ENCODE results near the gene UTS2B.

Gene UTS2B

DNA sequence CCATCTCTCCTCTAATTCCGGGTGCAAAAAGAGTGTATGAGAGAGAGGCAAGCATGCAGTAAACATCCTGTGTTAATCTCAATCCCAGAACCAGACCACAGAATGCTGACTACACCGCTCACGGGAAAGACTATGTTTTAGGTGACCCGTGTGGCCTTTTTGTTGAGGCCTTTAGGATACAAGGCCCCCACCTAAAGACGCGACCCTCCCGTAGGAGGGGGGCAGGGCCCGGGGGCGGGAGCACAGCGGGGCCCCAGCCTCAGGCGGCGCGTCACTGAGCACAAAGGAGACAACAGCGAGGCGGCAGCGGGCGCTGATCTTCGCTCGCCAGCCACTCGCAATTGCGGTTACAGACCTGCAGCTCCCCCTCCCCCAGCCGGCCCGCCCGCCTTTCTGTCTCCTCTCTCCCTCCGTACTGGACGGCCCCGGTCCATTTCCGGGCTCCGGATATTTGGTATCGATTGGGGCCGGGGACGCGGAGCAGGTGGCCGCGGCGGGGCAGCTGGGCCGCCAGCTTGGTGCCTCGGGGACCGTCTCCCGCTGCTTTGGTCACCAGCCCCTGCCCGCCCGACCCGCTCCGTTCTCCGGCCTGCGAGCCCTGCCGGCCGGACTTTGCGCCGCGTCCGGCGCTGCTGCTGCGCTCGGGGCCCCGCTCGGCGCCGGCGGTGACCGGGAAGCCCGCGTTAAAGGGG lies 1.2 kb downstream of the UTS2B start, which contains the start of gene CCDC50:
CCDC50 (plus strand) TSS at position 433 of the 692 bp plus-strand sequence. CDS start 281 bp downstream, outside the sequence.
- peak; percentile 45 for DNase-seq (ENCODE audit: extremely low spot score)
- ChIA-PET CTCF (no interaction called here), POLR2A (interaction anchor here (0.6 to 1.4 kb wide), 3 partner anchors 26 to 69 kb away, joined by 3 to 4 read pairs (median 3); no protein-coding TSS in a partner anchor)
- TF ChIP-seq TARDBP (IDR thresholded peaks at IDR 0.05): no peak
- TF ChIP-seq L3MBTL2 (conservative IDR thresholded peaks at IDR 0.05): 0 out of 2 replicates have a peak, but pooled peaks have one; percentile 12
- TF ChIP-seq FOXM1 (IDR thresholded peaks at IDR 0.05; ENCODE audit: borderline replicate concordance): no peak
- no peak for TF ChIP-seq ZNF384 (IDR thresholded peaks at IDR 0.05)
- TF ChIP-seq SP1 (IDR thresholded peaks at IDR 0.05): no peak
- TF ChIP-seq CTBP1 (IDR thresholded peaks at IDR 0.05; ENCODE audit: borderline replicate concordance): no peak
- no peak for TF ChIP-seq HDGF (IDR thresholded peaks at IDR 0.05; ENCODE audit: borderline replicate concordance)

DNA sequence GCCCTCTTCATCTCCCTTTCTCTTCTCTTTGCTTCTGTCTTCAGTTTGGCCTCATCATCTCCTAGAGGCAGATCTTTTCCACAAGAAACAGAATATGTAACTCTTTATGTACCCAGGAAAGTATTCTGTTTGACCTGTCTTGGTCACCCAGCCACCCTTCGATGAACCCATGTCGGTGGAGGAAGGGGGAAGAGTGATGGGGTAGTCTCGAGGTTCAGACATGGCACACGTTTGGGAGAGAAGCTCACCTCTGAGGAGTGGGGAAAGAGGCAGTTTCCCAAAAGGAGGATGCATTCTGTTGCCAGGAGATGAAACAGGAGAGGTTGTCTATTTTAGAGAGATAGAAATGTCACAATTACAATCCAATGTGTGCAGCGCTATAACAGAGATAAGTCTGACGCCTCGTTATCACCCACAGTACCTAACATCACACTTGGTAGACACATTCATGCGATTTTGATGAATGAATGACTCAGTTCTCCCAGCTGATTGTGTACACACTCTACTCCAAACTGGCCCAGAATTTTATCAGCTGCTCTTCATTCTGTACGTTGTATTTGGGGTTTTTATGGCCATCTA lies 1.9 kb downstream of the UTS2B start:
- TF ChIP-seq BHLHE40 (IDR thresholded peaks at IDR 0.05; ENCODE audit: borderline replicate concordance) (no peak), L3MBTL2 (conservative IDR thresholded peaks at IDR 0.05) (no peak), FOXK2 (IDR thresholded peaks at IDR 0.05) (no peak), ZNF384 (IDR thresholded peaks at IDR 0.05) (no peak), LEF1 (IDR thresholded peaks at IDR 0.05; ENCODE audit: borderline replicate concordance) (no peak), FOXA1 (IDR thresholded peaks at IDR 0.05) (no peak), CTBP1 (IDR thresholded peaks at IDR 0.05; ENCODE audit: borderline replicate concordance) (no peak), SUZ12 (IDR thresholded peaks at IDR 0.05) (no peak), FOXM1 (IDR thresholded peaks at IDR 0.05; ENCODE audit: borderline replicate concordance) (no peak), TARDBP (IDR thresholded peaks at IDR 0.05) (no peak), SP1 (IDR thresholded peaks at IDR 0.05) (no peak), NFRKB (IDR thresholded peaks at IDR 0.05) (no peak)
- ChIA-PET CTCF (no interaction called here), POLR2A (interaction anchor here (0.6 to 1.4 kb wide), 3 partner anchors 26 to 68 kb away, joined by 3 to 4 read pairs (median 3); no protein-coding TSS in a partner anchor)
- DNase-seq (ENCODE audit: extremely low spot score): no peak

DNA sequence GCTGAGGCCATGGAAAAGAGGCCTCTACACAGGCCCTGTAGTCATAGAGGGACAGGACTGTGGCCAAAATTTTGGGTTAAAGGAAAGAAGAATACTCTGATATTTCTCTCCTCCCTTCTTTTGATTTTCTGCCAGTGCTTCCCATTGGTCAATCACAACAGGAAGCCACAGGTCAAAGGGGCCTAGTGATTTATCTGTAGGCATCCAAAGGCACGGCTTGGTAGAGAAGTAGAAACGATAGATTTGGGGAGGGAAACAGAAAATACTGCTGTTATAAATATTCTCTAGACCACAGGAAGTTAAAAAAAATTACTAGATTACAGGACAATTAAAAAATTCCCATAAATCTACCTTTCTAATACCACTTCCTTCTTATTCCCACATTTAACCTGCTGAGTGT lies 2.8 kb downstream of the UTS2B start:
- ChIA-PET CTCF (no interaction called here), POLR2A (no interaction called here)
- TF ChIP-seq ARNT (IDR thresholded peaks at IDR 0.05): no peak
- no peak for TF ChIP-seq TARDBP (IDR thresholded peaks at IDR 0.05)
- no peak for TF ChIP-seq L3MBTL2 (conservative IDR thresholded peaks at IDR 0.05)
- no peak for TF ChIP-seq SP1 (IDR thresholded peaks at IDR 0.05)
- TF ChIP-seq ZNF384 (IDR thresholded peaks at IDR 0.05): no peak
- TF ChIP-seq FOXM1 (IDR thresholded peaks at IDR 0.05; ENCODE audit: borderline replicate concordance): no peak
- TF ChIP-seq ELF4 (IDR thresholded peaks at IDR 0.05): no peak
- TF ChIP-seq BHLHE40 (IDR thresholded peaks at IDR 0.05; ENCODE audit: borderline replicate concordance): no peak
- no peak for TF ChIP-seq LEF1 (IDR thresholded peaks at IDR 0.05; ENCODE audit: borderline replicate concordance)
- TF ChIP-seq CTBP1 (IDR thresholded peaks at IDR 0.05; ENCODE audit: borderline replicate concordance): no peak
- TF ChIP-seq NFRKB (IDR thresholded peaks at IDR 0.05): no peak
- no peak for DNase-seq (ENCODE audit: extremely low spot score)

DNA sequence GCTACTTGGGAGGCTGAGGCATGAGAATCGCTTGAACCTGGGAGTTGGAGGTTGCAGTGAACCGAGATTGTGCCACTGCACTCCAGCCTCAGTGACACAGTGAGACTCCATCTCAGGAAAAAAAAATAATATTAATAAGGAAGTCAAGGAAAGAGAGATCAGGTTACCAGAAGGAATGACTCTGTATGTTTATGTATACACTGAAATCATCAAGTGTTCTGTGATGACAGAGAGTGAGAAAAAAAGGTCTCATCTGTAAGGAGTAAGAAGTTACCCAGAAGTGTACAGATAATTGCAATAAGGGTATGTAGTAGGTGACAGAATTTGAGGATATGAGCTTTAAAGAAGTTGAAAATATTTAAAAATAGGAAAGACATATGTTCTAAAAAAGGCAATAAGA lies 5.4 kb downstream of the UTS2B start:
- TF ChIP-seq L3MBTL2 (conservative IDR thresholded peaks at IDR 0.05): no peak
- no peak for TF ChIP-seq BHLHE40 (IDR thresholded peaks at IDR 0.05; ENCODE audit: borderline replicate concordance)
- no peak for TF ChIP-seq SP1 (IDR thresholded peaks at IDR 0.05)
- no peak for TF ChIP-seq FOXA1 (IDR thresholded peaks at IDR 0.05)
- TF ChIP-seq TARDBP (IDR thresholded peaks at IDR 0.05): no peak
- TF ChIP-seq LEF1 (IDR thresholded peaks at IDR 0.05; ENCODE audit: borderline replicate concordance): no peak
- no peak for TF ChIP-seq ELF4 (IDR thresholded peaks at IDR 0.05)
- no peak for TF ChIP-seq ZNF384 (IDR thresholded peaks at IDR 0.05)
- no peak for TF ChIP-seq FOXM1 (IDR thresholded peaks at IDR 0.05; ENCODE audit: borderline replicate concordance)
- TF ChIP-seq HDGF (IDR thresholded peaks at IDR 0.05; ENCODE audit: borderline replicate concordance): no peak
- TF ChIP-seq ARNT (IDR thresholded peaks at IDR 0.05): no peak
- no peak for TF ChIP-seq NFRKB (IDR thresholded peaks at IDR 0.05)
- TF ChIP-seq FOXK2 (IDR thresholded peaks at IDR 0.05): no peak
- TF ChIP-seq CTBP1 (IDR thresholded peaks at IDR 0.05; ENCODE audit: borderline replicate concordance): no peak
- no peak for TF ChIP-seq PKNOX1 (IDR thresholded peaks at IDR 0.05)
- TF ChIP-seq SUZ12 (IDR thresholded peaks at IDR 0.05): no peak
- POLR2A ChIA-PET: no interaction called here
- CTCF ChIA-PET: no interaction called here
- no peak for DNase-seq (ENCODE audit: extremely low spot score)

DNA sequence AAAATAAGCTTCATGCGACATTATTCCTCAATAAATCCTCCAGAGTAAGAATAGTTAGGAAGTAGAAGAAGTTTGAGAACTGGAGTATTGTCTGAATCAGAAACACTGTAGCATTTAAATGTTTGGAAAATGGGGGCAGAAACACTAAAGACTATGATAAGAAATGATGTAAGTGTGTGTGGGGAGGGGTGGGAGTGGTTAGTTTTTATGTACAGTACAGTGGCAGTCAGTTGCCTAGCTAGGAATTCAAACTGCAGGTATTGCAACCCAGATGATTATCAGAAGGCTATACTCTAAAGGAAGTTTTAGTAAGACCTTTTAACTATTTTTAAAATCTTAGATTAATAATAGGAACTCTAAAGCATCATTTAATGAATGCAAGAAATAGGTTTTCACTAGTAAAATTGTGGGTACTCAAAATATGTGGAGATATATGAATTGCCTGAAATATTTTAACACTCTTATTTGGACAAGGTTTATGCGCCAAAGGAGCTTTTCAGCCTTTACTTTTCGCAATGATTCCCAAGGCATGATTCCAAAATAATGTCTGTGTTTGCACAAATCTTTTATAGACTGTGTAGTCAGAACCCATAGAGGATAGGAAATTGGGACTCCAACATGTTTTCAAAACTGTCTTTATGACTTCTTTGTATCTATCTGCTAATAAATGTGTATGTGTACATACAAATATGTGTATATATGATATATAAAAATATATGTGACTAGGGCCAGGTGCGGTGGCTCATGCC lies 9.1 kb downstream of the UTS2B start:
- no peak for DNase-seq (ENCODE audit: extremely low spot score)
- TF ChIP-seq FOXK2 (IDR thresholded peaks at IDR 0.05) (no peak), FOXM1 (IDR thresholded peaks at IDR 0.05; ENCODE audit: borderline replicate concordance) (no peak), BHLHE40 (IDR thresholded peaks at IDR 0.05; ENCODE audit: borderline replicate concordance) (no peak), L3MBTL2 (conservative IDR thresholded peaks at IDR 0.05) (no peak)
- ChIA-PET CTCF (no interaction called here), POLR2A (no interaction called here)

- ChIA-PET CTCF (no interaction called here), POLR2A (no interaction called here)
- DNase-seq (ENCODE audit: extremely low spot score): no peak
- TF ChIP-seq TARDBP (IDR thresholded peaks at IDR 0.05): no peak
- no peak for TF ChIP-seq ARNT (IDR thresholded peaks at IDR 0.05)
- no peak for TF ChIP-seq SP1 (IDR thresholded peaks at IDR 0.05)
- TF ChIP-seq ELF4 (IDR thresholded peaks at IDR 0.05): no peak
- TF ChIP-seq L3MBTL2 (conservative IDR thresholded peaks at IDR 0.05): no peak
- TF ChIP-seq SUZ12 (IDR thresholded peaks at IDR 0.05): no peak
- no peak for TF ChIP-seq NFRKB (IDR thresholded peaks at IDR 0.05)
- TF ChIP-seq BHLHE40 (IDR thresholded peaks at IDR 0.05; ENCODE audit: borderline replicate concordance): no peak
- TF ChIP-seq HDGF (IDR thresholded peaks at IDR 0.05; ENCODE audit: borderline replicate concordance): no peak
- no peak for TF ChIP-seq CTBP1 (IDR thresholded peaks at IDR 0.05; ENCODE audit: borderline replicate concordance)
- no peak for TF ChIP-seq FOXM1 (IDR thresholded peaks at IDR 0.05; ENCODE audit: borderline replicate concordance)
- no peak for TF ChIP-seq FOXA1 (IDR thresholded peaks at IDR 0.05)
Observed at GRCh38 chr3:191320316-191320715, 10.0 kb downstream of the UTS2B start.
